ENCODE data around the gene EID2.

EID2 gene

DNA sequence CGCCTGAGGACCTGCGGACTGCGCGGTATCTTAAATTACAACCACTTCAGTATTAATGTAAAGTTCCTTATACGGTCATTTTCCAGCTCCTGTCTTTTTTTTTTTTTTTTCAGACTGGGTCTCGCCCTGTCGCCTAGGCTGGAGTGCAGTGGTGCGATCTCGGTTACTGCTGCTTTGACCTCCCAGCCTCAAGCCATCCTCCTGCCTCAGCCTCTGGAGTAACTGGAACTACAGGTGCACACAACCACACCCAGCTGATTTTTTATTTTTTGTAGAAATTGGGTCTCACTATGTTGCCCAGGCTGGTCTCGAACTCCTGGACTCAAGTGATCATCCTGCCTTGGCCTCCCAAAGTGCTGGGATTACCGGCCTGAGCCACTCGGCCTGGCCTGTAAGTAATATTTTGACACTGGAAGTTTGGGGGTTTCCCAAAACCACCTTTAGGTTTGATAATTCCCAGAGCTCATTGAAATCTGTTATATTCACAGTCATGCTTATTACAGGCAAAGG lies 6.9 kb downstream of the EID2 start:
- no peak for DNase-seq

DNA sequence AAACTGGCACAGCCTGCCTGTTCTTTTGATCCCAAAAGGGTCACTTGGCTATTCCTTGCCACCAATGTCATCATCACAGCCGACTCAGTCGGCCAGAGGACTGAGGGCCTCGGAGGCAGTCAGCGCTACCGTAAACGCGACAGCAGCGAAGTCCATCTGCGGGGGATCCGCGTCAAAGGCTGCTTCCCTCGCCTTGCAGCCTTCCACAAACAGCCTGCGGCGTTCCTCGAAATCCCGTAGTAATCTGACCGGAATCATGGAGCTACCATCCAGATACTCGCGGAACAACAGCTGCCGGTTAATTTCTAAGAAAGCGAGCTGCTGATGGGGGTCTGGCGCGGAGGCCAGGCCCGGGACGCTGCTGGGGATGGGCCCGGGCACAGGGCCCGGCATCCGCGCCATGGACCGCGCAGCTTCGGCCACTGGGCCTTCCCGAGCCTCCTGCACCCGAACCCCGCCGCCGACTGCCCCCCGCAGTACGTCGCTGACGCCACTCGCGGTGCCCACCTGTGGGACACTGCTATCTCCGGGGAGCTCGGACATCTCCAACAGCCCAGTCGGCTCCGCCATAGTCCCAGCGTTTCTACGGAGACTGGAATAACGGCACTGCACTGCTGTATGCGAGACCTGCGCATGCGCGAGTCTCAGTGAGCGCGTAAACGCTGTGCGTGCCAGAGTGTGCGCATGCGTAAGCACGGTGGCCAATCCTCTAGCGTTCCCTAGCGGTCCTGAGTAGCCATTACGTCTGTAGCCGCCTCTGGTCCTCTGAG lies 7.5 kb downstream of the EID2 start, which contains the start of gene EID2B:
EID2B (minus strand) TSS at position 620 of the 770 bp plus-strand sequence; CDS start at position 570, 50 bp downstream.
- DNase-seq, result peak; percentile 95

DNA sequence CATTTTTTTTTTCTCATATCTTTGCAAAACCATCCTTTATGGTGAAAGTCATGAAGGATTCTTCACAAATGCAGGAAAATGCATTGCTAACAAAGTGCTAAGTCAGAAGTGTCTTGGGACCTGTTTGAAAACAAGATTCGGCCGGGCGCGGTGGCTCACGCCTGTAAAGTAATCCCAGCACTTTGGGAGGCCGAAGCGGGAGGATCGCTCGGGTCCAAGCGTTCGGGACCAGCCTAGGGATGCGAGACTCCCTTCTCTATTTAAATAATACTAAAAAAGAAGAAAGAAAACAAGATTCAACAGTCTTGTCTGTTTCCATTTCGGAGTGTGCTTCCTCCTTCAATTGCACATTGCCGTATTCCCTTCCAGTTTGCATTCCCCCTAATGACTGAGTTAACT lies 8.1 kb downstream of the EID2 start:
- DNase-seq, result no peak

DNA sequence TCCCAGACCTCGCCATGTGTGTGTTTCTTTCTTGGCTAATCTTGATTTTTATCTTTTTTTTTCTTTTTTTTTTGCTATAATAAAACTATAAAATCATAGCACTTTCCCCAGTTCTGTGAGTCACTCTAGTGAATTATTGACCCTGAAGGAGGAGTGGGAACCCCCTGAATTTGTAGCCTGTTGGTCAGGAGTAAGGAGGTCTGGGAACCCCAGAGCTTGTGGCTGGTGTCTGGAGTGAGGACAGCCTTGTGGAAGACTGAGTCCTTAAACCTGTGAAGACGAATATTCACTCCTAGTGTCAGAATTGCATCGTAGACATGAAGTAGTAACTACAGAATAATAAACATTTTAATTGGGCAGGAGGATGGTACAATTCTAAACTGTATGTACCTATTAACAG lies 14.8 kb downstream of the EID2 start:
- DNase-seq, result no peak

DNA sequence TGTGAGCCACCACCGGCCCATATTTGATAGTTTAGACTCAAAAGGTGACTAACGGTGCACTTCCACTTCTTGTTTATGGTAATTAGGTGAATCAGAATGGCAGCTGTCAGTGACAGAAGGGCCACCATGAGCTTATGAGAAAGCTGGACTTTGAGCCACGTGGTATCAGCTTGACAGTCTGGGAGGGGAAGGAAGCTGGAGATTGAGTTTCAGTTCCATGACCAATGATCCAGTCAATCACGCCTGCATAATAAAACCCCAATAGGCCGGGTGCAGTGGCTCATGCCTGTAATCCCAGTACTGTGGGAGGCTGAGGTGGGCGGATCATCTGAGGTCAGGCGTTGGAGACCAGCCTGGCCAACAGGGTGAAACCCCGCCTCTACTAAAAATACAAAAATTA lies 15.5 kb downstream of the EID2 start:
- DNase-seq, result no peak

DNA sequence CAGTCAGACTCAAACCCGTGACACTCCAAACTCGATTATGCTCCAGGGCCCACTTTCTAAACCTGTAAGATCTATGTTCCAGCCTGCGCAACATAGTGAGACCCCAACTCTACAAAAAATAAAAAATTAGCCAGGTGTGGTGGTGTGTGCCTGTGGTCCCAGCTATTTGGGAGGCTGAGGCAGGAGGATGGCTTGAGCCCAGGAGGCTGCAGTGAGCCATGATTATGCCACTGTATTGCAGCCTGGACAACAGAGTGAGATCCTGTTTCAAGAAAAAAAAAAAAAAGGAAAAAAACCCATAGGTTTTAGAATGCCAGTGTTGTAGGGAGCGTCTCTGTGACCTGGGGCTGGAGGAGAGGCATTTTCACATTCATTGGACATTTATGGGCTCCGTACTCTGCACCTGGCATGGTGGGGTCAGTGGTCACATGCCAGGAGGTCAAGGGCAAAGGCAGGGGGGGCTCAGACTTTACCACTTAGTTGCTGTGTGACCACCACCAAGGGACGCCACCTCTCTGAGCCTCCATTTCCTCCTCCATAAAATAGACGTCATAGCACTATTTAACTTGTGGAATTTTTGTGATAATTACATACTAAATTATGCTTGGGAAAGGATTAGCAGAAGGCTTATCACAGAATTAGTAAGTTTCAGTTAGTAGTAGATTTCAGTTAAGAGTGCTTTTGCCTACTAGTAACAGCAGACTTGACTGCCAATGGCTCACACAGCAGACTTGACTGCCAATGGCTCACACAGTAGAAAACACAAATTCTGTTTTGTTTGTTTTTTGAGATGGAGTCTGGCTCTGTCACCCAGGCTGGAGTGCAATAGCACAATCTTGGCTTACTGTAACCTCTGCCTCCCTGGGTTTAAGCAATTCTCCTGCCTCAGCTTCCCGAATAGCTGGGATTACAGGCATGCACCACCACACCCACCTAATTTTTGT lies 19.1 kb downstream of the EID2 start:
- no peak for DNase-seq

DNA sequence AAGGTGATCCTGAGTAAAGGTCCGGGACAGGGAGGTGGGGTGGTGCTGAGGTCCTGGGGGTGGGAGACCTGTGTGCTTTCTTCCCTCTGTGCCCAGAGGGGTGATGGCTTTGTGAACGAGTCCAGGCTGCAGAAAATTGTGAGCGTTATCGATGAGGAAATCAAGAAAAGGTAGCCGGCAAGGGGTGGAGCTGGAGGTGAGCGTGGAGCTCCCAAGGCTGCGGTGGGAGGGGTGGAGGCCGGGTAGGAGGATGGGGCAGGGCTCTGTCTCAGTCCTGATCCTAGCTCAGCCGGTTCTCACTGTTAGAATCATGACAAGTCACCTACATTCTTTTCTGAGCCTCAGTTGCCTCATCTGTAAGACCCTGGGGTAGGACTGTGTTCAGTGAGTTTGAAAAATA lies 21.0 kb downstream of the EID2 start:
- DNase-seq, result no peak

DNA sequence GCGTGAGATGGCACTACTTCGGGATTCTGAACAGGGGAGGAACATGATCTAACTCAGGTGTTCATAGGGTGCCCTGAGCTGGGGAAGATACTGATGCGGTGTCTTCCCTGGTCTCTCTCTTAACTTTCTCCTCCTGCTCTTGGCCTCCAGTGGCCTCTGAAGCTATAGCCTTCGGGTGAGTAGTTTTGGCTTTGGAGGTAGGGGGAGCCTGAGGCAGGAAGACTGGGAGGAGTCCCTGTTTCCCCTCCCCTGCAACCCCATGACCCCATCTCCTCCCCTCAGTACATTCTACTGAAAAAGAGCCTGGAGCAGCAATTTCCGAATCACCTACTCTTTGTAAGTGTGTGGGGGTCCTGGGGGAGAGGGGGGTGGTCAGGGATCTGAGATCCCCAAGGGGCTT lies 21.5 kb downstream of the EID2 start:
- no peak for DNase-seq

DNA sequence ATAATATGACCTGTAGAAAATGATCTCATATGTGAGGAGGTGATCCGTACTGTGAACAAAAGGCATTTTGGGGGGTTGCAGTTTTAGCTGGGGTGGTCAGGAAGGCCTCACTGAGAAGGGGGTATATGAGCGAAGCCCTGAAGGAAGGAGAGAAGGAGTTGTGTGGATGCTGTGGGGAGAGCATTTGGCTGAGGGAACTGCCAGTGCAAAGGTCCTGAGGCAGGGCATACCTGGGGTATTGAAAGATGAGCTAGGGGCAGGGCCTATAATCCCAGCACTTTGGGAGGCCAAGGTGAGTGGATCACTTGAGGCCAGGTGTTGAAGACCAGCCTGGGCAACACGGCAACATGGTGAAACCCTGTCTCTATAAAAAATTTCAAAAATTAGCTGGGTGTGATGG lies 22.5 kb downstream of the EID2 start:
- no peak for DNase-seq

DNA sequence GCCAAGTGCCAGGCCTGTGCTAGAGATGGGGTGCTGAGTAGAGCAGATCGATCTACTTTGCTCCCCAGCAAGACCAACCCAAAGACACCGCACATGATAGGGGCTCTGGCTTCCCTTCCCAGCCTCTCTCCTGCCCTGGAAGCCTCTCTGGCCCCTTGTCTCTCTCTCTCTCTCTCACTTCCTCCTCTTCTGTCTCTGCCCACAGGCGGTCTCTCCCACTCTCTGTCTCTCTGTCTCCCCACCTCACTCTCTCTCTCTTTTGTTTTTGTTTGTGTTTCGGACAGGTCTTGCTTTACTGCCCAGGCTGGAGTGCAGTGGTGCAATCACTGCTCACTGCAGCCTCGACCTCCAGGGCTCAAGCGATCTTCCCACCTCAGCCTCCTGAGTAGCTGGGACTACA lies 23.7 kb downstream of the EID2 start:
- DNase-seq, result no peak

DNA sequence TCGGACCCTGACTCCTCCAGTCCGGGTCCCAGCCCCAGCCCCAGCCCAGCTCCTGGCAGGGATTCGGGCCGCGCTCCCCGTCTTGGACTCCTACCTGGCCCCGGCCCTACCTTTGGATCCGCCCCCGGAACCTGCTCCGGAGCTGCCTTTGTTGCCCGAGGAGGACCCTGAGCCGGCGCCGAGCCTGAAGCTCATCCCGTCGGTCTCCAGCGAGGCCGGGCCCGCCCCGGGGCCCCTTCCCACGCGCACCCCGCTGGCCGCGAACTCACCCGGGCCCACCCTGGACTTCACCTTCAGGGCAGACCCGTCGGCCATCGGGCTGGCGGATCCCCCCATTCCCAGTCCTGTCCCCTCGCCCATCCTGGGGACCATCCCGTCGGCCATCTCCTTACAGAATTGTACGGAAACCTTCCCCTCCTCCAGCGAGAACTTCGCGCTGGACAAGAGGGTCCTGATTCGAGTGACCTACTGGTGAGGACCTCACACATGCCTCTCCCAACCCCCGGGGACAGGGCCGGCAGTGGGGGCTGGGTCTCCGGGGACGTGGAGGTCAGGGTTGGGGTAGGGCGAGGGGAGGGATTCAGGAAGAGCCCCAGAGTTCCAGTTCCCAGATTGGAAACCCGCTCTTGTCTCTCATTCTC lies 24.3 kb downstream of the EID2 start:
- no peak for DNase-seq

DNA sequence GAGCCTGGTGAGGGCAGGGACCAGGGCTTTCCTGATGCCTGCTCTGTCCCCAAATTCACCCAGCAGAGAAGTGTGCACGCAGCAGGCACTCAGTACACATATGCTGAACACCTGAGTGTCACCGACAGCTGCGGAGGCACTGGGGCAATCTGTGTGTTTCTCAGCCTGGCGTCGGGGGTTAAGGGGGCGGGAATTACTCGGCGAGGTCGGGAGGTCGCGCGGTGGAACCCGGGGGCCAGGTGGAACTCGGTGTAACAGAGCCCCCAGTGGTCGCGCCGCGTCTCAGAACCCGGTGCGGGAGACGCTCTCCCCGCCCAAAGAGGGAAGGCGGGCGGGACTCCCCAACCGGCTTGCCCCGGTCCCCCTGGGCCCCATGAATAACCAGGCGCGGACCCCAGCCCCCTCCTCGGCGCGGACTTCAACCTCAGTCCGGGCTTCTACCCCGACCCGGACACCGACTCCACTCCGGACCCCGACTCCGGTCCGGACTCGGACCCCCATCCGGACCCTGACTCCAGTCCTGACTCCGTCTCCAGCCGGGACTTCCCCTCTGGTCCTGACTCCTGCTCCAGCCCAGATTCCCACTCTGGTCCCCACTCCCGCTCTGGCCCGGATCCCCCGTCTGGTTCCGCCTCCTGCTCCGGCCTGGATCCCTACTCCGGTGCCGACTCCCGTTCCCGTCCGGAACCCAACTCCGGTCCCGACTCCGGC lies 25.0 kb downstream of the EID2 start, which contains the start of gene SELENOV:
SELENOV (plus strand) TSS at position 300 of the 711 bp plus-strand sequence; CDS start at position 374, 74 bp downstream.
- DNase-seq, result no peak

DNA sequence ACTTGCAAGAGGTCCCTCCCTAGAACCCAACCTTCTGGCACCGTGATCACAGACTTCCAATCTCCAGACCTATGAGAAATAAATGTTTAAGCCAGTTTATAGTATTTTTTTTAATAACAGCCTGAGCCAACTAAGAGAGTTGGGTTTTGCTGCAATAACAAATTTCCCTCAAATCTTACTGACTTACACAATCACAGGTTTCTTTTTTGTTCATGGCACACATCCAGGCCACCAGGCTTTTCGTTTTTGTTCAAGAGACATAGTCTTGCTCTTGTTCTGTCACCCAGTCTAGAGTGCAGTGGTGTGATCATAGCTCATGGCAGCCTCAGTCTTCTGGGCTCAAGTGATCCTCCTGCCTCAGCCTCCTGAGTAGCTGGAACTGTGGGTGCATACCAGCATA lies 27.0 kb downstream of the EID2 start:
- no peak for DNase-seq

DNA sequence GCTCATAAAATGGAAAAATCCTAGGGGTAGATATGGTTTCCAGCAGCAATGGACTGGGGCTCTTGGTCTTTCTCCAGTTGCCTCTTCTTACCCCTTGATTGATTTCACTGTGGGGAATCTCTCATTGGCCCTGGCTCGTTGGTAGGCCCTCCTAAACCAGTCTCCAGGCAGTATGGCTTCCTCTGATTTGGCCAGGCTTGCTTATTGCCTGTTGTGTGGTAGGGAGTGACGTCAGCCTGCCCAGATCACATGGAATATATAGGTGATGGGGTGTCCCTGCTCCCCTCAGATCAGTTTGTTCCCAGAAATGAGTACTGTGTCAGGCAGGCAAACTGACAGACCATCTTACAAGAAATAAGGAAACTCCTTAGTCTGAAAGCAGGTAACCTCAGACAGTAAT lies 30.7 kb downstream of the EID2 start:
- DNase-seq, result no peak

DNA sequence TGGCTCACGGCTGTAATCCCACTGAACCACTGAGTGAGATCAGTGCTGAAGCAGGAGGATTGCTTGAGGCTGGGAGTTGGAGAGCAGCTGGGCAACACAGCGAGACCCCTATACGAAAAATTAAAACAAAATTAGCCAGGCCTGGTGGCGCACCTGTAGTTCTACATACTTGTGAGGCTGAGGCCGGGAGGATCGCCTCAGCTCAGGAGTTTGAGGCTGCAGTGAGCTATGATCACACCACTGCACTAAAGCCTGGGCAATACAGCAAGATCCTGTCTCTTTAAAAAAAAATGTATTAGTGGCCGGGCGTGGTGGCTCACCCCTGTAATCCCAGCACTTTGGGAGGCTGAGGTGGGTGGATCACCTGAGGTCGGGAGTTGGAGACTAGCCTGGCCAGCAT lies 31.3 kb downstream of the EID2 start:
- DNase-seq, result no peak

DNA sequence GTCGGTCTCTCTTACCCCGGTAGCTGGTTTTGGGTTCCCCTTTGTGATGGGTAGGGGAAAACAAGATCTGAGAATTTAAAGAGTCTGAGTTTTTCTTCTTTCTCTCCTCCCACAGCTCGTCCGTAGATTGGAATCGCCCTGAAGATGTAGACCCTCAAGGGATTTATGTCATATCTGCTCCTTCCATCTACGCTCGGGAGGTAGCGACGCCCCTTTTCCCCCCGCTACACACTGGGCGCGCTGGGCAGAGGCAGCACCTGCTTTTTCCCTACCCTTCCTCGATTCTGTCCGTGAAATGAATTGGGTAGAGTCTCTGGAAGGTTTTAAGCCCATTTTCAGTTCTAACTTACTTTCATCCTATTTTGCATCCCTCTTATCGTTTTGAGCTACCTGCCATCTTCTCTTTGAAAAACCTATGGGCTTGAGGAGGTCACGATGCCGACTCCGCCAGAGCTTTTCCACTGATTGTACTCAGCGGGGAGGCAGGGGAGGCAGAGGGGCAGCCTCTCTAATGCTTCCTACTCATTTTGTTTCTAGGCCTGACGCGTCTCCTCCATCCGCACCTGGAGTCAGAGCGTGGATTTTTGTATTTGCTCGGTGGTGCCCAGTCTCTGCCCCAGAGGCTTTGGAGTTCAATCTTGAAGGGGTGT lies 32.1 kb downstream of the EID2 start:
- DNase-seq, result no peak

DNA sequence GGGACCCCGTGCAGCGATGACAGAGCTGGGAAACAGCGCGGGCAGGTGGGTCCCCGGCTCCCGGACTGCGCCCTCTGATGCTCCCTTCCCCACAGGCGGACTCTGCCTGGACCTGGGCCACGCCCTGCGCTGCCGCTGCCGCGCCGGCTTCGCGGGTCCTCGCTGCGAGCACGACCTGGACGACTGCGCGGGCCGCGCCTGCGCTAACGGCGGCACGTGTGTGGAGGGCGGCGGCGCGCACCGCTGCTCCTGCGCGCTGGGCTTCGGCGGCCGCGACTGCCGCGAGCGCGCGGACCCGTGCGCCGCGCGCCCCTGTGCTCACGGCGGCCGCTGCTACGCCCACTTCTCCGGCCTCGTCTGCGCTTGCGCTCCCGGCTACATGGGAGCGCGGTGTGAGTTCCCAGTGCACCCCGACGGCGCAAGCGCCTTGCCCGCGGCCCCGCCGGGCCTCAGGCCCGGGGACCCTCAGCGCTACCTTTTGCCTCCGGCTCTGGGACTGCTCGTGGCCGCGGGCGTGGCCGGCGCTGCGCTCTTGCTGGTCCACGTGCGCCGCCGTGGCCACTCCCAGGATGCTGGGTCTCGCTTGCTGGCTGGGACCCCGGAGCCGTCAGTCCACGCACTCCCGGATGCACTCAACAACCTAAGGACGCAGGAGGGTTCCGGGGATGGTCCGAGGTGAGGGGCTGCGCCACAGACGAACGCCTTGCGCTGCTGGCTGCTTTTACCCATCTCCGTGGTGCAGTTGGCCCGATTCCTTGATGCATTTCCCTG lies 32.8 kb downstream of the EID2 start:
- peak; percentile 23 for DNase-seq

DNA sequence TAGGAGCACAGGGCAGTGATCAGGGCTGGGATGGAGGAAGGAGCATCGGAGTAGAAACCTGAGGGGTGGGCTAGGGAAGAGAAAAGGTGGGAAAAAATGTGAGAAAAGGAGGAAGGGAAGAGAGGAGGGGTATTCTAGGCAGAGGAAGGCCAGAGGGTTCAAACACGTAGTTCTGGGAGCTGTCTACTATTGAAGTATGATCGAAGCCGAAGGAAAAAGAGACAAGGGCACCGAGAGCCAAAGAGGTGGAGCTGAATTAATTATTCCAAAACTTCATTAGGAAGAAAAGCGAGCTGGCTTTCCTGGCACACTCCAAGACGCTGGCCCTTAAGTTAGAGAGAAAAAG lies 33.4 kb downstream of the EID2 start:
- no peak for DNase-seq

DNA sequence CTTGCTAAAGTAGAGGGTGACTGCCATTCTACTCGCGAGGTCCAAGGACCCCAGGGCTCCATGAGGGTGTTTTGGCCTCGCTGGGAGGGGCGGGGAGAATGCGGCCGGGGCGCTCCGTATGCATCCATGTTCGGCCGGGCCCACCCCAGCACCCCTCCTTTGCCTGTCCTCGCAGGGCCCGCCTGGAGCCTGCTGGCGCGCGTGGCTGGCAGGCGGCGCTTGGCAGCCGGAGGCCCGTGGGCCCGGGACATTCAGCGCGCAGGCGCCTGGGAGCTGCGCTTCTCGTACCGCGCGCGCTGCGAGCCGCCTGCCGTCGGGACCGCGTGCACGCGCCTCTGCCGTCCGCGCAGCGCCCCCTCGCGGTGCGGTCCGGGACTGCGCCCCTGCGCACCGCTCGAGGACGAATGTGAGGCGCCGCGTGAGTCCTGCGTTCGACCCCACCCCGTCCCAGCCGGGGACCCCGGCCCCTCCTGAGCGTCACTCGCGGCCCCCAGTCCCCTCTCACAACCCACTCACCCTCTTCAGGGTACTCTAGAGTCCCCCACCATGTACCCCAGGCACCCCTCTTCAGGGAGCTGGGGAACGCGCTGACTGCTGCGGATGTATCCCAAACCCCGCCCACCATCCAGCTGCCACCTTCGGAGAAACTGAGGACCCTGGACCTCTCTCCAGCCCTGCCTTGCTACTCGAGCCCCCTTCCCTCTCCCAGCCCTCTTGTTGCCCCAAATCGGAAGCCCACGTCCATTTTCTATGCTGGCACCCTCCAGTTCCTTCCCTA lies 37.1 kb downstream of the EID2 start:
- no peak for DNase-seq

DNA sequence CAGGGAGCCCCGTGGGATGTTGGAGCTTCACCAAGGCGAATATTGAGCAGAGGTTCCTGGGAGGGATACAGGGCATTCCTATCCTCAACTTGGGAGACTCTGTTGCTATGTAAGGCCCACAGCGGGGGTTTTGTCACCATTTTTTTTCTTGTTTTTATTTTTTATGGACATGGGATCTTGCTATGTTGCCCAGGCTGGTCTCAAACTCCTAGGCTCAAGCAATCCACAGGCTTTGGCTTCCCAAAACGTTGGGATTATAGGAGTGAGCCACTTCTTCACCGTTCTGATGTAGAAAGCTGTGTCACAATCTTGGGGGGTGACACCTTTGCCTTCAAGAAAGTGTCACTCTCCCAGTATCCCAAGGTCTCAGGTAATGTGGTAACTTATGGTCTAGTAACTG lies 38.6 kb downstream of the EID2 start:
- DNase-seq, result no peak

DNA sequence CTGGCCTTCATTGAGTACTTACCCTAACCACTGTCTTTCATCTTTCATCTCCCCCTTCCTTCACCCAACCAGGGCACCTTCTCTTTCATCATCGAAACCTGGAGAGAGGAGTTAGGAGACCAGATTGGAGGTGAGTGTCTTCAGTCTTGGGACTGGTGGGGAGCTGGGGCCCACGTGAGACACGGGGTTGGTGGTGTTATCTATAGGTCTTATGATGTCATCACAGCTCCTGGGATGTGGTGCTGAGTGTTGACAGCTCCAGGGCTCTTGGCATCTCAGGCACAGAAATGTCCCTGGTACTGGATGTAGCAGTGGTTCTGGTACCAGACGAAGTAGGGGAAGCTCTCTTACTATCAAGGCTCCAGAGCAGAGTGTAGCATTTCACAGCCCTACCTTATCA lies 39.4 kb downstream of the EID2 start:
- DNase-seq, result no peak
